HepG2 (cell line): ENCODE data around the gene TCF12.

Experiments used
- CTCF ChIP-seq: sonication (generic); formaldehyde crosslinking; IDR thresholded peaks from 2 replicates; pipeline ENCODE4 v1.5.0; 2020; ENCODE audit warnings: mild to moderate bottlenecking, missing genetic modification reagents, moderate library complexity
- EZH2 ChIP-seq: conservative IDR thresholded peaks from 2 replicates; pipeline ENCODE4 v1.6.1; 2012; ENCODE audit warnings: mild to moderate bottlenecking, low read depth, low read length, moderate library complexity
- KLF15 ChIP-seq: sonication (generic); formaldehyde crosslinking; IDR thresholded peaks from 2 replicates; pipeline ENCODE4 v1.8.1; 2023; ENCODE audit warnings: borderline replicate concordance, mild to moderate bottlenecking, inconsistent platforms, missing genetic modification reagents, mixed read lengths
- NFIC ChIP-seq: IDR thresholded peaks from 2 replicates; pipeline ENCODE4 v1.6.1; 2012; ENCODE audit warnings: mild to moderate bottlenecking, low read length, inconsistent platforms
- NRL ChIP-seq: sonication (generic); formaldehyde crosslinking; IDR thresholded peaks from 2 replicates; pipeline ENCODE4 v1.5.0; 2020; ENCODE audit warnings: missing genetic modification reagents, mild to moderate bottlenecking, moderate library complexity, borderline replicate concordance
- POLR2A ChIP-seq, 2 experiments: IDR thresholded peaks; 2 replicates each; pipeline ENCODE4 v1.6.1; 2011; ENCODE audit warnings: low read depth in 2 of 2, low read length in 2 of 2, mild to moderate bottlenecking in 1 of 2, moderate library complexity in 1 of 2; ENCODE audit not compliant: insufficient read depth in 1 of 2
- POLR2AphosphoS5 ChIP-seq: IDR thresholded peaks from 2 replicates; pipeline ENCODE4 v1.6.1; 2012; ENCODE audit warnings: low read depth, low read length
- PRMT3 ChIP-seq: sonication (generic); formaldehyde crosslinking; IDR thresholded peaks from 2 replicates; pipeline ENCODE4 v1.8.1; 2022; ENCODE audit warnings: low read depth, mild to moderate bottlenecking, moderate library complexity, missing genetic modification reagents, borderline replicate concordance
- RNF219 ChIP-seq: sonication (generic); formaldehyde crosslinking; IDR thresholded peaks from 2 replicates; pipeline ENCODE4 v1.5.0; 2020; ENCODE audit warnings: mild to moderate bottlenecking, missing genetic modification reagents
- SSRP1 ChIP-seq: IDR thresholded peaks from 2 replicates; pipeline ENCODE4 v1.6.1; 2016; ENCODE audit warnings: control low read depth
- TEF ChIP-seq: sonication (generic); formaldehyde crosslinking; IDR thresholded peaks from 2 replicates; pipeline ENCODE4 v1.5.0; 2020; ENCODE audit warnings: missing genetic modification reagents
- ZKSCAN1 ChIP-seq: fragments of 150-350 bp; IDR thresholded peaks from 2 replicates; pipeline ENCODE4 v1.6.1; 2014; ENCODE audit warnings: low read length

GRCh38 chr15:56943403-56943802, 25.0 kb downstream of the TCF12 start:
- TF ChIP-seq EZH2, result no peak
- no peak for TF ChIP-seq CTCF (CRISPR knock-in tag)
- no peak for TF ChIP-seq KLF15 (CRISPR knock-in tag)
- TF ChIP-seq ZKSCAN1, result no peak
- TF ChIP-seq POLR2A (IDR thresholded peaks at IDR 0.05; ENCODE audit: insufficient read depth in 1 of 2, low read depth in 2 of 2, low read length in 2 of 2), result no peak
- TF ChIP-seq NFIC, result no peak
- no peak for TF ChIP-seq PRMT3 (CRISPR knock-in tag)
- TF ChIP-seq TEF (CRISPR knock-in tag), result no peak
- TF ChIP-seq POLR2AphosphoS5, result no peak
- TF ChIP-seq SSRP1 (CRISPR knock-in tag), result no peak
- no peak for TF ChIP-seq NRL (CRISPR knock-in tag)
- TF ChIP-seq RNF219, result no peak
